CD4-positive, CD25-positive, alpha-beta regulatory T cell (primary cell): ENCODE measurements around the gene SLC6A4. TPM values are rescaled to one million over a fixed set of nuclear protein-coding genes. Genes with fewer than 3 reads are reported as not detected.
A peak's percentile ranks its signal among the peaks of the same experiment; 100 is the strongest.
"Not testable (repeated sequence)": the region's sequence is repeated elsewhere in the genome, so short reads cannot be mapped to it uniquely, and the experiment has no call there.

ENCODE experiments used
- ATAC-seq, 2 donors: fragments of 150-1000 bp; cut with Tn5 transposase; one replicate each; pipeline ENCODE4 v1.10.0; 2021; ENCODE audit warnings: low read depth in 2 of 2, moderate number of reproducible peaks in 2 of 2, moderate library complexity in 1 of 2
- DNase-seq, 3 donors: peaks; one replicate each; pipeline versions ENCODE4 v3.0.0 to v3.0.0-alpha.2; 2012 to 2022; ENCODE audit warnings: mixed read lengths in 1 of 3
- H3K27ac ChIP-seq: one replicate; pipeline ENCODE4 v1.7.0; 2013; ENCODE audit warnings: mild to moderate bottlenecking, low read length; ENCODE audit not compliant: insufficient read depth, poor library complexity, severe bottlenecking
- H3K27me3 ChIP-seq: one replicate; pipeline ENCODE4 v1.7.0; 2013; ENCODE audit warnings: low read length; ENCODE audit not compliant: control insufficient read depth, insufficient read depth
- H3K36me3 ChIP-seq: one replicate; pipeline ENCODE4 v1.7.0; 2013; ENCODE audit warnings: mild to moderate bottlenecking, low read length, moderate library complexity; ENCODE audit not compliant: control insufficient read depth, insufficient read depth
- H3K4me1 ChIP-seq: 2 replicates; pipeline ENCODE4 v1.7.0; 2013; ENCODE audit warnings: mild to moderate bottlenecking, low read length; ENCODE audit not compliant: insufficient read depth, control insufficient read depth, poor library complexity, severe bottlenecking
- H3K4me3 ChIP-seq: one replicate; pipeline ENCODE4 v1.7.0; 2013; ENCODE audit warnings: low read depth, mild to moderate bottlenecking, low read length, moderate library complexity
- H3K9me3 ChIP-seq, 2 experiments: 1 replicate in 1 of 2; 2 replicates in 1 of 2; pipeline ENCODE4 v1.7.0; 2013; ENCODE audit warnings: low read length in 2 of 2, mild to moderate bottlenecking in 1 of 2, moderate library complexity in 1 of 2; ENCODE audit not compliant: control insufficient read depth in 2 of 2
- H3K27ac Mint-ChIP-seq, 3 donors: one replicate each; pipeline ENCODE4 v1.8.0; 2020 to 2022; ENCODE audit warnings: mild to moderate bottlenecking in 3 of 3, mixed read lengths in 3 of 3, moderate library complexity in 2 of 3
- H3K27me3 Mint-ChIP-seq: one replicate; pipeline ENCODE4 v1.8.0; 2022; ENCODE audit warnings: mild to moderate bottlenecking, mixed read lengths
- H3K36me3 Mint-ChIP-seq: one replicate; pipeline ENCODE4 v1.8.0; 2020; ENCODE audit warnings: mixed read lengths
- H3K4me1 Mint-ChIP-seq, 4 donors: one replicate each; pipeline ENCODE4 v1.8.0; 2020 to 2022; ENCODE audit warnings: mixed read lengths in 4 of 4, mild to moderate bottlenecking in 1 of 4
- H3K4me3 Mint-ChIP-seq, 4 donors: one replicate each; pipeline ENCODE4 v1.8.0; 2020 to 2022; ENCODE audit warnings: mild to moderate bottlenecking in 4 of 4, mixed read lengths in 4 of 4, moderate library complexity in 3 of 4
- H3K9me3 Mint-ChIP-seq, 7 donors: one replicate each; pipeline ENCODE4 v1.8.0; 2020 to 2022; ENCODE audit warnings: mixed read lengths in 7 of 7, mild to moderate bottlenecking in 3 of 7, moderate library complexity in 2 of 7
- polyA plus RNA-seq, 4 donors: library from polyadenylated mRNA; unstranded; fragments of 300-500 nt; fragmentation: Illumina TruSeq; gene quantifications; one replicate each; pipeline ENCODE4 v1.2.3, GENCODE V29; 2021
- total RNA-seq: library from RNA; stranded (reverse); gene quantifications from one replicate; pipeline ENCODE4 v1.2.3, GENCODE V29; 2022

Gene SLC6A4
- total and polyA plus RNA-seq, 5 donors from 2014 or later = 0.24 to 0.25 TPM; not detected in 3

DNA sequence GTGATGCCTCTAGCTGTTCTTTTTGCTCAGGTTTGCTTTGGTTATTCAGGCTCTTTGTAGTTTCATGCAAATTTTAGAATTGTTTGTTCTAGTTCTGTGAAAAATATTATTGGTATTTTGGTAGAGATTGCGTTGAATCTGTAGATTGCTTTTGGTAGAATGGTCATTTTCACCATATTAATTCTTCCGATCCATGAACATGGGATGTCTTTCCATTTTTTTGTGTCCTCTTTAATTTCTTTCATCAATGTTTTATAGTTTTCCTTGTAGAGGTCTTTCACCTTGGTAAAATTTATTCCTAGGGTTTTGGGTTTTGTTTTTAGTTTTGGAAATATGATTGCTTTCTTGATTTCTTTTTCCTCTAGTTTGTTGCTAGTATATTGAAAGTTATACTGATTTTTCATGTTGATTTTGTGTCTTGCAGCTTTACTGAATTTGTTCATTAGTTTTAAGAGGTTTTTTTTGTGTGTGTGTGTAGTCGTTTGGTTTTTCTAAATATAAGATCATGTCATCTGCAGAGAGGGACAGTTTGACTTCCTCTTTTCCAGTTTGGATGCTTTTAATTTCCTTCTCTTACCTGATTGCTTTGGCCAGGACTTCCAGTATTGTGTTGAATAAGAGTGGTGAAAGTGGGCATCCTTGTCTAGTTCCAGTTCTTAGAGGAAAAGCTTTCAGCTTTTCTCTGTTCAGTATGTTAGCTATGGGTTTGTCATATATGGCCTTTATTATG lies 76.4 kb downstream of the SLC6A4 start:
- Mint-ChIP-seq H3K4me1 (peaks cover 36 to 50% (median 40%) of the 10 kb centered on the region in 4 donors), H3K27me3 (no peaks in the 10 kb centered on the region), H3K4me3 (peak overlapping the region in 2 of 4 donors; percentile 8 to 29), H3K36me3 (peaks cover 46% of the 10 kb centered on the region), H3K9me3 (peaks cover 0 to 11% (median 3%) of the 10 kb centered on the region in 7 donors), H3K27ac (no peak overlapping the region)
- ATAC-seq = no peak
- no peak overlapping the region for H3K4me3 ChIP-seq
- peaks cover 0 to 3% of the 10 kb centered on the region in 2 experiments for H3K9me3 ChIP-seq
- DNase-seq = no peak
- H3K4me1 ChIP-seq = no peaks in the 10 kb centered on the region
- H3K27ac ChIP-seq = no peak overlapping the region
- H3K36me3 ChIP-seq = peaks cover 25% of the 10 kb centered on the region
- no peaks in the 10 kb centered on the region for H3K27me3 ChIP-seq

DNA sequence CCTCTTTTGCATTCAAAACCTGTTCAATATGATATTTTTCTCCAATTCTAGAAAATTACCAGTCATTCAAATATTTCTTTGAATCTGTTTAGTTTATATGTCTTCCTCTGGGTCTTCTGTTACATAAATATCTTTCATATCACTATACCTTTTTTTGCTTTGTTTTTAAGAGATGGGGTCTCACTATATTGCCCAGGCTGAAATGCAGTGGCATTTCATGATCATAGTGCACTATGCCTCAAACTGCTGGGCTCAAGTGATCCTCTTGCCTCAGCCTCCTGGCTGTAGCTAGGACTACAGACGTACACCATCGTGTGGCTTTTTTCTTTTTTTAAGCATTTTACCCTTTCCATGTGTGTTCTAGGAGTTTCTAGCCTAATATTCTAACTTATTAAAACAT lies 80.1 kb downstream of the SLC6A4 start:
- H3K27ac ChIP-seq = no peak overlapping the region
- H3K9me3 ChIP-seq = peaks cover 0 to 1% of the 10 kb centered on the region in 2 experiments
- H3K4me1 ChIP-seq = no peaks in the 10 kb centered on the region
- Mint-ChIP-seq H3K27me3 (no peaks in the 10 kb centered on the region), H3K27ac (no peak overlapping the region), H3K9me3 (peaks cover 0 to 7% (median 3%) of the 10 kb centered on the region in 7 donors), H3K36me3 (peaks cover 39% of the 10 kb centered on the region), H3K4me3 (no peak overlapping the region), H3K4me1 (peaks cover 33 to 42% (median 40%) of the 10 kb centered on the region in 4 donors)
- H3K27me3 ChIP-seq = no peaks in the 10 kb centered on the region
- peaks cover 14% of the 10 kb centered on the region for H3K36me3 ChIP-seq
- no peak overlapping the region for H3K4me3 ChIP-seq
- DNase-seq = no peak
- no peak for ATAC-seq

DNA sequence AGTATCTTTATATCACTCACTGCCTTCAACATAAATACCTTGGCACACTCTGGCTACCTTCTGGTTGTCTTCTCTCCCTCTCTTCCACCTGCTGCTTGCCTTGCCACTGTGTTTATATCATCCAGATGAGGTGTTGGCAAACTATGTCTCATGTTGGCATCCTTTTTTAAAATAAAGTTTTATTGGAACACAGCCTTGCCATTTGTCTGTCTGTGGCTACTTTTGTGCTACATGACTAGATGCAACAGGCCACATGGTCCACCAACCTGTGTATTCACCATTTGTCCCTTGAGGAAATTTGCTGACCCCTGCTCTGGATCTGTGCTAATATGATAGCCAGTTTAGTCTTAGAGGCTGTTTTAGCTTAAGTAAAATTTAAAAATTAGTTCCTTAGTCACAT lies 82.0 kb downstream of the SLC6A4 start:
- Mint-ChIP-seq H3K9me3 (peaks cover 0 to 3% (median 0%) of the 10 kb centered on the region in 7 donors), H3K36me3 (peaks cover 22% of the 10 kb centered on the region), H3K4me1 (peaks cover 28 to 39% (median 34%) of the 10 kb centered on the region in 4 donors), H3K27ac (no peak overlapping the region), H3K27me3 (no peaks in the 10 kb centered on the region), H3K4me3 (peak overlapping the region in 1 of 4 donors; percentile 89)
- DNase-seq = no peak
- Histone ChIP-seq H3K4me3 (no peak overlapping the region), H3K4me1 (peaks cover 3% of the 10 kb centered on the region), H3K27ac (no peak overlapping the region), H3K36me3 (peaks cover 7% of the 10 kb centered on the region), H3K9me3 (no peaks in the 10 kb centered on the region), H3K27me3 (no peaks in the 10 kb centered on the region)
- no peak for ATAC-seq

DNA sequence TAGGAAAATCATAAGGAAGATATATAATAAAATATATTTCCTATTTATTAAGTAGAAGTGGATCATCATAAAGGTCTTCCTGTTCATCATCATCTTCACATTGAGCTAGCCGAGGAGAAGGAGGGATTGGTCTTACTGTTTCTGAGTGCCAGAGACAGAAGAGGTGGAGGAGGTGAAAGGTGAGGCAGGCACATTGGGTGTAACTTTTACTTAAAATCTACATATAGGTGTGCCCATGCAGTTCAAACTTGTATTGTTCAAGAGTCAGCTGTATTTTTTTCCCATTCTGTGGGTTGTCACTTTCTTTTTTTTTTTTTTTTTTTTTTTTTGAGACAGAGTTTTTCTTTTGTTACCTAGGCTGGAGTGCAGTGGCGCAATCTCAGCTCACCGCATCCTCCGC lies 84.0 kb downstream of the SLC6A4 start:
- Histone ChIP-seq H3K4me1 (peaks cover 3% of the 10 kb centered on the region), H3K27ac (no peak overlapping the region), H3K9me3 (no peaks in the 10 kb centered on the region), H3K27me3 (no peaks in the 10 kb centered on the region), H3K4me3 (no peak overlapping the region), H3K36me3 (no peaks in the 10 kb centered on the region)
- ATAC-seq = no peak
- Mint-ChIP-seq H3K36me3 (peaks cover 10% of the 10 kb centered on the region), H3K4me1 (peaks cover 18 to 31% (median 24%) of the 10 kb centered on the region in 4 donors), H3K27me3 (no peaks in the 10 kb centered on the region), H3K4me3 (no peak overlapping the region), H3K9me3 (no peaks in the 10 kb centered on the region), H3K27ac (no peak overlapping the region)
- no peak for DNase-seq

DNA sequence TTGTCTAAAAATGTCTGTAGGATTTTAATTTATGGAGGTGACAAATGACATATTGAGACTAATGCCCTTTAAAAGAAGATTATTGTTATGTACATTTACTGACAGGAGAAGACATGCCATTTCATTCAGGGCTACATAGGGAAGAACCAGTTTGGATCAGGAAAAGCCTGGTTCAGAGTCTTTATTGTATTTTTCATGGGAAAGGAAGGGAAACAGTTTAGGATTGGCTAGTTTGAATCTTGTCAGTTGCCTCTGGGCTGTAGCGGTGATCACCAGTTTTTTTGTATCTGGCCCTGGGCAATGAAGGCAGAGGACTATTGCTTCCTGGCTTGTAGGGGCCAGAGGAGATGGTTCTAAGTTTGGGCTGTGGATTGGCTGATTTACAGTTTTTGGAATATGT lies 87.1 kb downstream of the SLC6A4 start:
- Mint-ChIP-seq H3K27ac (peak overlapping the region; percentile 9 to 27 (median 26)), H3K4me3 (no peak overlapping the region), H3K27me3 (no peaks in the 10 kb centered on the region), H3K4me1 (peaks cover 21 to 36% (median 26%) of the 10 kb centered on the region in 4 donors), H3K9me3 (no peaks in the 10 kb centered on the region), H3K36me3 (peaks cover 8% of the 10 kb centered on the region)
- Histone ChIP-seq H3K4me3 (no peak overlapping the region), H3K36me3 (no peaks in the 10 kb centered on the region), H3K4me1 (peaks cover 3% of the 10 kb centered on the region), H3K27me3 (no peaks in the 10 kb centered on the region), H3K9me3 (no peaks in the 10 kb centered on the region), H3K27ac (no peak overlapping the region)
- ATAC-seq = no peak
- no peak for DNase-seq

DNA sequence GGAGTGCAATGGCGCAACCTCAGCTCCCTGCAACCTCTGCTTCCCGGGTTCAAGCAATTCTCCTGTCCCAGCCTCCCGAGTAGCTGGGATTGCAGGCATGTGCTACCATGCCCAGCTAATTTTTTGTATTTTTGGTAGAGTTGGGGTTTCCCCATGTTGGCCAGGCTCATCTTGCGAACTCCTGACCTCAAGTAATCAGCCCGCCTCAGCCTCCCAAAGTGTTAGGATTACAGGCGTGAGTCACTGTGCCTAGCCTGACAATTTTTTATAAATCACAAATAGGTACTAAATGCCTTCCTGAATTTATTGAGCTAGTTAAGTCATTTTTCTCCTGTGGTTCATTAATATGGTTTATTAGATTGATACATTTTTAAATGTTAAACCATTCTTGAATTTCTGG lies 87.6 kb downstream of the SLC6A4 start:
- not testable (repeated sequence) for ATAC-seq, H3K4me3 ChIP-seq, H3K4me1 ChIP-seq, DNase-seq, H3K4me3 Mint-ChIP-seq, H3K36me3 ChIP-seq, H3K9me3 Mint-ChIP-seq, H3K27me3 ChIP-seq, H3K27me3 Mint-ChIP-seq, H3K36me3 Mint-ChIP-seq, H3K9me3 ChIP-seq, H3K27ac ChIP-seq
- peaks cover 22 to 40% (median 28%) of the 10 kb centered on the region in 4 donors for H3K4me1 Mint-ChIP-seq
- peak overlapping the region in 2 of 3 donors; percentile 9 to 27 for H3K27ac Mint-ChIP-seq

Other genes with a start within 250 kb of the SLC6A4 start
- gene NSRP1, start 118.9 kb downstream of the SLC6A4 start, total RNA-seq = 31.8 TPM
- 10 to 100 TPM; 16.3 to 27.2 (median 22.2) TPM for gene NSRP1, start 118.9 kb downstream of the SLC6A4 start, polyA plus RNA-seq
- gene BLMH, start 56.2 kb upstream of the SLC6A4 start, total RNA-seq = 30.0 TPM
- 10 to 100 TPM; 16.7 to 21.5 (median 18.9) TPM for gene BLMH, start 56.2 kb upstream of the SLC6A4 start, polyA plus RNA-seq
- not detected for gene TMIGD1, start 98.4 kb upstream of the SLC6A4 start, total RNA-seq
- not detected for gene TMIGD1, start 98.4 kb upstream of the SLC6A4 start, polyA plus RNA-seq
- gene CPD, start 143.2 kb upstream of the SLC6A4 start, total RNA-seq = 40.2 TPM
- 10 to 100 TPM in 1 of 4 donors, 1 to 10 TPM in 3; 6.5 to 11.0 (median 8.1) TPM for gene CPD, start 143.2 kb upstream of the SLC6A4 start, polyA plus RNA-seq
- gene GOSR1, start 241.7 kb upstream of the SLC6A4 start, total RNA-seq = 51.1 TPM
- gene GOSR1, start 241.7 kb upstream of the SLC6A4 start, polyA plus RNA-seq = 10 to 100 TPM; 42.8 to 71.4 (median 53.5) TPM